ENCODE data around the gene ATXN1.

The ATXN1 gene

GRCh38 chr6:16413399-16413798, 347.9 kb downstream of the ATXN1 start:
- TF ChIP-seq SP3 (tag by site-specific recombination; IDR thresholded peaks at IDR 0.05) (no peak), ZNF214 (tag by site-specific recombination; IDR thresholded peaks at IDR 0.05; ENCODE audit: borderline replicate concordance) (no peak), GLI4 (tag by site-specific recombination; IDR thresholded peaks at IDR 0.05) (no peak), ZNF341 (tag by site-specific recombination; IDR thresholded peaks at IDR 0.05; ENCODE audit: low read depth) (no peak), ZNF239 (tag by site-specific recombination; IDR thresholded peaks at IDR 0.05) (no peak), ZNF558 (tag by site-specific recombination; IDR thresholded peaks at IDR 0.05) (no peak), TCF7L2 (IDR thresholded peaks at IDR 0.05; ENCODE audit: borderline replicate concordance, low read depth, low read length) (no peak), ZNF626 (tag by site-specific recombination; IDR thresholded peaks at IDR 0.05) (no peak), GLI2 (tag by site-specific recombination; IDR thresholded peaks at IDR 0.05; ENCODE audit: borderline replicate concordance, low read depth) (no peak), FEZF1 (tag by site-specific recombination; IDR thresholded peaks at IDR 0.05) (no peak), ZNF350 (tag by site-specific recombination; IDR thresholded peaks at IDR 0.05) (no peak), ZNF654 (tag by site-specific recombination; IDR thresholded peaks at IDR 0.05; ENCODE audit: low read depth) (no peak), ZNF140 (tag by site-specific recombination; IDR thresholded peaks at IDR 0.05) (no peak), ZNF785 (tag by site-specific recombination; IDR thresholded peaks at IDR 0.05) (no peak), ZNF664 (tag by site-specific recombination; IDR thresholded peaks at IDR 0.05) (no peak)
- no peaks in the 10 kb centered on the region for H3K4me1 ChIP-seq (ENCODE audit: control insufficient read depth, insufficient read depth, low read length)
- no peak overlapping the region for H3K4me3 ChIP-seq (ENCODE audit: low read depth, low read length)
- H3K9me3 ChIP-seq (ENCODE audit: control insufficient read depth, insufficient read depth, low read depth, low read length), result no peaks in the 10 kb centered on the region
- POLR2A ChIA-PET, result no interaction called here
- CTCF ChIA-PET, result interaction anchor here (0.8 to 1.2 kb wide), 5 partner anchors 10 to 350 kb away, joined by 3 to 9 read pairs (median 3); no protein-coding TSS in a partner anchor
- no peaks in the 10 kb centered on the region; a peak in 1 of 3 replicates for H3K36me3 ChIP-seq (ENCODE audit: control insufficient read depth in 2 of 2, insufficient read depth in 1 of 2, low read length in 2 of 2)
- H3K27ac ChIP-seq (ENCODE audit: extremely low read depth, low read depth, low read length), result no peak overlapping the region

- no peaks in the 10 kb centered on the region for H3K9me3 ChIP-seq (ENCODE audit: control insufficient read depth, insufficient read depth, low read depth, low read length)
- H3K36me3 ChIP-seq (ENCODE audit: control insufficient read depth in 2 of 2, insufficient read depth in 1 of 2, low read length in 2 of 2), result no peaks in the 10 kb centered on the region; a peak in 1 of 3 replicates
- no peak overlapping the region for H3K27ac ChIP-seq (ENCODE audit: extremely low read depth, low read depth, low read length)
- H3K4me3 ChIP-seq (ENCODE audit: low read depth, low read length), result no peak overlapping the region
- H3K4me1 ChIP-seq (ENCODE audit: control insufficient read depth, insufficient read depth, low read length), result no peaks in the 10 kb centered on the region
- ChIA-PET POLR2A (no interaction called here), CTCF (interaction anchor here (0.6 to 1.2 kb wide), 4 partner anchors 10 to 98 kb away, joined by 3 to 5 read pairs (median 4); no protein-coding TSS in a partner anchor)
- TF ChIP-seq ZNF175 (tag by site-specific recombination; IDR thresholded peaks at IDR 0.05) (no peak), ZNF548 (tag by site-specific recombination; IDR thresholded peaks at IDR 0.05) (no peak), ZNF48 (tag by site-specific recombination; IDR thresholded peaks at IDR 0.05) (no peak), OVOL3 (tag by site-specific recombination; IDR thresholded peaks at IDR 0.05) (no peak), PRDM1 (tag by site-specific recombination; IDR thresholded peaks at IDR 0.05) (no peak), KLF17 (tag by site-specific recombination; IDR thresholded peaks at IDR 0.05) (no peak), ZNF366 (tag by site-specific recombination; conservative IDR thresholded peaks at IDR 0.05) (no peak), ZNF610 (tag by site-specific recombination; IDR thresholded peaks at IDR 0.05; ENCODE audit: borderline replicate concordance) (no peak), ZNF76 (tag by site-specific recombination; IDR thresholded peaks at IDR 0.05; ENCODE audit: borderline replicate concordance, low read depth) (no peak), AEBP2 (tag by site-specific recombination; IDR thresholded peaks at IDR 0.05; ENCODE audit: borderline replicate concordance) (no peak), ZNF510 (tag by site-specific recombination; IDR thresholded peaks at IDR 0.05; ENCODE audit: insufficient replicate concordance) (no peak), ZNF555 (tag by site-specific recombination; conservative IDR thresholded peaks at IDR 0.05) (no peak), ZBTB17 (tag by site-specific recombination; IDR thresholded peaks at IDR 0.05) (no peak), ZNF549 (tag by site-specific recombination; IDR thresholded peaks at IDR 0.05) (no peak), ZNF558 (tag by site-specific recombination; IDR thresholded peaks at IDR 0.05) (no peak)
- TF ChIP-seq, protein P1, sequence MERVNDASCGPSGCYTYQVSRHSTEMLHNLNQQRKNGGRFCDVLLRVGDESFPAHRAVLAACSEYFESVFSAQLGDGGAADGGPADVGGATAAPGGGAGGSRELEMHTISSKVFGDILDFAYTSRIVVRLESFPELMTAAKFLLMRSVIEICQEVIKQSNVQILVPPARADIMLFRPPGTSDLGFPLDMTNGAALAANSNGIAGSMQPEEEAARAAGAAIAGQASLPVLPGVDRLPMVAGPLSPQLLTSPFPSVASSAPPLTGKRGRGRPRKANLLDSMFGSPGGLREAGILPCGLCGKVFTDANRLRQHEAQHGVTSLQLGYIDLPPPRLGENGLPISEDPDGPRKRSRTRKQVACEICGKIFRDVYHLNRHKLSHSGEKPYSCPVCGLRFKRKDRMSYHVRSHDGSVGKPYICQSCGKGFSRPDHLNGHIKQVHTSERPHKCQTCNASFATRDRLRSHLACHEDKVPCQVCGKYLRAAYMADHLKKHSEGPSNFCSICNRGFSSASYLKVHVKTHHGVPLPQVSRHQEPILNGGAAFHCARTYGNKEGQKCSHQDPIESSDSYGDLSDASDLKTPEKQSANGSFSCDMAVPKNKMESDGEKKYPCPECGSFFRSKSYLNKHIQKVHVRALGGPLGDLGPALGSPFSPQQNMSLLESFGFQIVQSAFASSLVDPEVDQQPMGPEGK (tag by site-specific recombination; IDR thresholded peaks at IDR 0.05), result no peak
- TF ChIP-seq, protein P2, sequence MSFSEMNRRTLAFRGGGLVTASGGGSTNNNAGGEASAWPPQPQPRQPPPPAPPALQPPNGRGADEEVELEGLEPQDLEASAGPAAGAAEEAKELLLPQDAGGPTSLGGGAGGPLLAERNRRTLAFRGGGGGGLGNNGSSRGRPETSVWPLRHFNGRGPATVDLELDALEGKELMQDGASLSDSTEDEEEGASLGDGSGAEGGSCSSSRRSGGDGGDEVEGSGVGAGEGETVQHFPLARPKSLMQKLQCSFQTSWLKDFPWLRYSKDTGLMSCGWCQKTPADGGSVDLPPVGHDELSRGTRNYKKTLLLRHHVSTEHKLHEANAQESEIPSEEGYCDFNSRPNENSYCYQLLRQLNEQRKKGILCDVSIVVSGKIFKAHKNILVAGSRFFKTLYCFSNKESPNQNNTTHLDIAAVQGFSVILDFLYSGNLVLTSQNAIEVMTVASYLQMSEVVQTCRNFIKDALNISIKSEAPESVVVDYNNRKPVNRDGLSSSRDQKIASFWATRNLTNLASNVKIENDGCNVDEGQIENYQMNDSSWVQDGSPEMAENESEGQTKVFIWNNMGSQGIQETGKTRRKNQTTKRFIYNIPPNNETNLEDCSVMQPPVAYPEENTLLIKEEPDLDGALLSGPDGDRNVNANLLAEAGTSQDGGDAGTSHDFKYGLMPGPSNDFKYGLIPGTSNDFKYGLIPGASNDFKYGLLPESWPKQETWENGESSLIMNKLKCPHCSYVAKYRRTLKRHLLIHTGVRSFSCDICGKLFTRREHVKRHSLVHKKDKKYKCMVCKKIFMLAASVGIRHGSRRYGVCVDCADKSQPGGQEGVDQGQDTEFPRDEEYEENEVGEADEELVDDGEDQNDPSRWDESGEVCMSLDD (tag by site-specific recombination; IDR thresholded peaks at IDR 0.05), result no peak
Measured at GRCh38 chr6:16412982-16413381, 348.3 kb downstream of the ATXN1 start.
